ENCODE results near the gene NCAPD2. TPM values are rescaled to one million over a fixed set of nuclear protein-coding genes. Genes with fewer than 3 reads are reported as not detected.
A peak's percentile ranks its signal among the peaks of the same experiment; 100 is the strongest.

Gene NCAPD2
- total RNA-seq, 1 donor from 2014 or later: 35.3 TPM

DNA sequence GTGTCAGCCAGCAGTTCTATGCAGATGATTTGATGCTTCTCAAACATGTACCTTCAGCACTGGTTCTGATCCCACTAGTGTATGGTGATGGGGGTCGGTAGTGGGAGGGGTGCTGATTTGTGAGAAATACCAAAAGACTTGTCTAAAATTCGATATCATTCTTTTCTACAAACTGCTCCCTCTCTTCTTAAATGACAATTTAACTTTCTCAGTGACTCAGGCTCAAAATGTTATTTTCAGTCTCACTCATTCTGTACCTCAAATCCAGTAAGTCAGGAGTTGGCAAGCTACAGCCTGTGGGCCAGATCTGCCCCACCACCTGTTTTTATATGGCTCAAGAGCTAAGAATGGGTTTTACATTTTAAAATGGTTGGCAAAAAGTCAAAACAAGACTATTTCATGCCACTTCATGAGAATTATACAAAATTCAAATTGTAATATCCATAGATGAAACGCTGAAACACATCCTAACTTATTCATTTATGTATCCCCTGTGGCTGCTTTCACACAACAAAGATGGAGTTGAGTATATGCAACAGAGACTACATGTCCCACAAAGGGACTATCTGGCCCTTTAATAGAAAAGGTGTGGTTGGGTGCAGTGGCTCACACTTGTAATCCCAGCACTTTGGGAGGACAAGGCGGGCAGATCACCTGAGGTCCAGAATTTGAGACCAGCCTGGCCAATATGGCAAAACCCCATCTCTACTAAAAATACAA is 80.8 kb downstream of the NCAPD2 start:
- DNase-seq: peak; percentile 67

DNA sequence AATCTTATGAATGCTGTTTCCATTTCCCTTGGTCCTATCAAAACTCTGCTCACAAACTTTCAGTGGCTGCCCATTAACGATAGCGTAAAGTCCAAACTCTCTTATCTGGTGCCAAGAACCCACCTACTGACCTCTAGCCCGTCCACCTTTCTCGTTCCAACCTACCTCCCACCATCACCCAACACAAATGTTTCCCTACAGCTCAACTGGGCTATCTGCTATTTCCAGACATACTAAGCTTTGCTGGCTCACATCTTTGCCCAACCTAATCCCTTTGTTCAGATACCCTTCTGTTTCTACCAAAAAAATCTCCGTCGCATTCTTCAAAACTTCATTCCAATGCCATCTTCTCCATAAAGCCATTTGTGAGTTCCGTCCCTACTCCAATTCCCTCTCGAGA is 81.7 kb downstream of the NCAPD2 start:
- DNase-seq: no peak

Small RNA genes lying within 50 kb of the gene (small RNA-seq; reads per million reads assigned to genes)
- 102 reads per million, percentile 97 among the genes with 10 or more reads in this experiment for gene SCARNA11 (ENCODE audit: low replicate concordance)

Other genes with a start within 250 kb of the NCAPD2 start
- gene PLEKHG6, start 183.4 kb upstream of the NCAPD2 start, total RNA-seq: 15.6 TPM
- 81.2 TPM for gene TNFRSF1A, start 152.0 kb upstream of the NCAPD2 start, total RNA-seq
- gene SCNN1A, start 118.5 kb upstream of the NCAPD2 start, total RNA-seq: 35.9 TPM
- 34.5 TPM for gene LTBR, start 109.9 kb upstream of the NCAPD2 start, total RNA-seq
- 0.31 TPM for gene CD27, start 49.1 kb upstream of the NCAPD2 start, total RNA-seq
- gene TAPBPL, start 42.1 kb upstream of the NCAPD2 start, total RNA-seq: 11.7 TPM
- gene VAMP1, start 23.4 kb upstream of the NCAPD2 start, total RNA-seq: 2.5 TPM
- gene MRPL51, start 840 bp upstream of the NCAPD2 start, total RNA-seq: 55.2 TPM
- gene GAPDH, start 40.4 kb downstream of the NCAPD2 start, total RNA-seq: 6,380 TPM
- gene IFFO1, start 61.9 kb downstream of the NCAPD2 start, total RNA-seq: 19.0 TPM
- gene NOP2, start 74.2 kb downstream of the NCAPD2 start, total RNA-seq: 11.2 TPM
- gene CHD4, start 113.3 kb downstream of the NCAPD2 start, total RNA-seq: 211 TPM
- 2.6 TPM for gene LPAR5, start 141.9 kb downstream of the NCAPD2 start, total RNA-seq
- gene ACRBP, start 153.3 kb downstream of the NCAPD2 start, total RNA-seq: 1.5 TPM
- gene ING4, start 169.0 kb downstream of the NCAPD2 start, total RNA-seq: 46.2 TPM
- gene ZNF384, start 195.3 kb downstream of the NCAPD2 start, total RNA-seq: 19.7 TPM
- 1.6 TPM for gene PIANP, start 206.7 kb downstream of the NCAPD2 start, total RNA-seq
- 41.5 TPM for gene COPS7A, start 229.9 kb downstream of the NCAPD2 start, total RNA-seq

All from tongue (tissue), 3 donors.